HG03139 (cell line): ENCODE results near the gene CSPG4.

Source experiments
- ATAC-seq: cut with Tn5 transposase; IDR thresholded peaks from one replicate; pipeline ENCODE4 v1.9.1; 2021; ENCODE audit not compliant: unreplicated experiment

CSPG4 gene

GRCh38 chr15:75631935-75632334 is 80.7 kb downstream of the CSPG4 start:
- no peak for ATAC-seq

- peak; percentile 73 for ATAC-seq
These were observed 86.9 kb downstream of the CSPG4 start, which contains the start of gene SNUPN for GRCh38 chr15:75625542-75626347. Gene SNUPN, minus strand, starts transcription at chr15:75625725. Its CDS starts 4,674 bp downstream, at chr15:75621051.
